ENCODE measurements around the gene BMI1. TPM values are rescaled to one million over a fixed set of nuclear protein-coding genes. Genes with fewer than 3 reads are reported as not detected.
"Not testable (repeated sequence)": the region's sequence is repeated elsewhere in the genome, so short reads cannot be mapped to it uniquely, and the experiment has no call there.

Gene BMI1
- total and polyA plus RNA-seq, 2 donors (not counting 3 experiments of a cell fraction or from before 2014, with no cell fraction given): 12.0 to 25.1 TPM

- Histone ChIP-seq H4K20me1 (replicated peaks; ENCODE audit: control insufficient read depth, extremely low read depth, insufficient read depth, low read length) (no peaks in the 10 kb centered on the region), H3K4me3 (replicated peaks in 1 of 3; ENCODE audit: insufficient read depth in 1 of 3, low read depth in 1 of 3, low read length in 3 of 3) (no peak overlapping the region), H3K9ac (replicated peaks; ENCODE audit: extremely low read depth, insufficient read depth, low read length) (no peak overlapping the region), H2AFZ (ENCODE audit: low read depth, low read length) (no peak overlapping the region), H3K27ac (ENCODE audit: insufficient read depth, low read depth, low read length) (no peak overlapping the region), H3K4me2 (ENCODE audit: insufficient read depth, low read length) (no peak overlapping the region), H3K9me1 (replicated peaks; ENCODE audit: control insufficient read depth, extremely low read depth, insufficient read depth, low read length) (no peaks in the 10 kb centered on the region), H3K27me3 (ENCODE audit: control insufficient read depth in 2 of 2, insufficient read depth in 2 of 2, low read length in 2 of 2) (peaks cover 20 to 44% of the 10 kb centered on the region in 2 experiments), H3K4me1 (ENCODE audit: control insufficient read depth, extremely low read depth, insufficient read depth, low read length) (no peaks in the 10 kb centered on the region), H3K36me3 (ENCODE audit: control insufficient read depth in 2 of 2, extremely low read depth in 1 of 2, insufficient read depth in 2 of 2, low read length in 2 of 2) (no peaks in the 10 kb centered on the region), H3K9me3 (replicated peaks; ENCODE audit: control insufficient read depth, insufficient read depth, low read length) (no peaks in the 10 kb centered on the region), H3K79me2 (ENCODE audit: control insufficient read depth, insufficient read depth, low read length) (no peaks in the 10 kb centered on the region)
- dilution Hi-C loops (cut with MboI; ENCODE audit: extremely low pct_ligation_motif_present, low sequenced_read_pairs): no loop called here
- no peak for TF ChIP-seq FOS (IDR thresholded peaks at IDR 0.05; ENCODE audit: borderline replicate concordance, insufficient read depth, low read length)
- intact Hi-C loops (cut with micrococcal nuclease): no loop called here
- CTCF ChIA-PET: no interaction called here
- BruUV-seq (replicated peaks): no TSS peak
- no peak for FAIRE-seq
- no peak for DNase-seq (ENCODE audit: low read depth, low spot score)
- POLR2A ChIA-PET: no interaction called here
These were observed 30.3 kb downstream of the BMI1 start for GRCh38 chr10:22351131-22351703.

DNA sequence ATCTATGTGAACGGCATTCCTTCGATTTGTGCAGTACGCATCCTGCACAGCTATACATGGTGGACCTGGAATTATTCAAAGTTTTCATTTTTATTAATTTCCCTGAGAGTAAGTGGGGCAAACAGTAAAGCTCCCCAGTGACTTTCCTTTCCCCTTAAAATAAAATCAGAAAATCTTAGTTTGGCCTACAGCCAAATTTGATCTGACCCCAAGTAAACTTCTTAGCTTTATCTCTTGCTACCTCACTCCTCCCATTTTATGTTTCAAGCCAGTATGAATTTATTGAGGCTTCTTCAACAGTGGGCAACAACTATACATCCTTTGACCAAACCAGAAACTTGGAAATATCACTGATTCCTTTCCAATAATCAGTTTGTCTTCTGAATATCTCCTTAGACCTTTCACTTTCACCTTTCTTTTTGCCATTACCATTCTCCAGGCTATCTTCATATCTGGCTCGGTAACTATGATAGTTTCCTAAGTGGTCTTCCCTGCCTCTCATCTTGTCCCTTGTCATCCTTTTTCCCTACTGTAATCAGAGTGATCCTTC lies 35.5 kb downstream of the BMI1 start:
- H3K9me3 ChIP-seq (replicated peaks; ENCODE audit: control insufficient read depth, insufficient read depth, low read length): no peaks in the 10 kb centered on the region
- intact Hi-C loops (cut with micrococcal nuclease): no loop called here
- no peak overlapping the region for H3K9ac ChIP-seq (replicated peaks; ENCODE audit: extremely low read depth, insufficient read depth, low read length)
- dilution Hi-C loops (cut with MboI; ENCODE audit: extremely low pct_ligation_motif_present, low sequenced_read_pairs): no loop called here
- H3K4me2 ChIP-seq (ENCODE audit: insufficient read depth, low read length): no peak overlapping the region
- peaks cover 4 to 5% of the 10 kb centered on the region in 2 experiments for H3K27me3 ChIP-seq (ENCODE audit: control insufficient read depth in 2 of 2, insufficient read depth in 2 of 2, low read length in 2 of 2)
- BruUV-seq (replicated peaks): no TSS peak
- H3K4me3 ChIP-seq (replicated peaks in 1 of 3; ENCODE audit: insufficient read depth in 1 of 3, low read depth in 1 of 3, low read length in 3 of 3): no peak overlapping the region
- H3K79me2 ChIP-seq (ENCODE audit: control insufficient read depth, insufficient read depth, low read length): no peaks in the 10 kb centered on the region
- TF ChIP-seq POLR2A (IDR thresholded peaks at IDR 0.05; ENCODE audit: low read depth, low read length) (no peak), GATA2 (IDR thresholded peaks at IDR 0.05; ENCODE audit: insufficient read depth, insufficient read length, low read depth, low read length) (no peak), EZH2 (IDR thresholded peaks at IDR 0.05; ENCODE audit: borderline replicate concordance, low read depth, low read length, severe bottlenecking) (no peak)
- ChIA-PET CTCF (interaction anchor here (1.0 kb wide), 1 partner anchor 22 kb away, joined by 3 read pairs; no protein-coding TSS in a partner anchor), POLR2A (no interaction called here)
- no peaks in the 10 kb centered on the region for H3K9me1 ChIP-seq (replicated peaks; ENCODE audit: control insufficient read depth, extremely low read depth, insufficient read depth, low read length)
- H3K27ac ChIP-seq (ENCODE audit: insufficient read depth, low read depth, low read length): no peak overlapping the region
- no peaks in the 10 kb centered on the region for H3K4me1 ChIP-seq (ENCODE audit: control insufficient read depth, extremely low read depth, insufficient read depth, low read length)
- no peaks in the 10 kb centered on the region for H3K36me3 ChIP-seq (ENCODE audit: control insufficient read depth in 2 of 2, extremely low read depth in 1 of 2, insufficient read depth in 2 of 2, low read length in 2 of 2)
- no peak overlapping the region for H2AFZ ChIP-seq (ENCODE audit: low read depth, low read length)
- no peak for DNase-seq (ENCODE audit: low read depth, low spot score)
- FAIRE-seq: no peak
- no peaks in the 10 kb centered on the region for H4K20me1 ChIP-seq (replicated peaks; ENCODE audit: control insufficient read depth, extremely low read depth, insufficient read depth, low read length)

GRCh38 chr10:22357770-22358169 lies 36.9 kb downstream of the BMI1 start:
- BruUV-seq (replicated peaks); H3K4me3 ChIP-seq (replicated peaks in 1 of 3; ENCODE audit: insufficient read depth in 1 of 3, low read depth in 1 of 3, low read length in 3 of 3); DNase-seq (ENCODE audit: low read depth, low spot score); H3K36me3 ChIP-seq (ENCODE audit: control insufficient read depth in 2 of 2, extremely low read depth in 1 of 2, insufficient read depth in 2 of 2, low read length in 2 of 2); H2AFZ ChIP-seq (ENCODE audit: low read depth, low read length); intact Hi-C loops (cut with micrococcal nuclease); H3K27me3 ChIP-seq (ENCODE audit: control insufficient read depth in 2 of 2, insufficient read depth in 2 of 2, low read length in 2 of 2); H3K9me3 ChIP-seq (replicated peaks; ENCODE audit: control insufficient read depth, insufficient read depth, low read length); H3K4me1 ChIP-seq (ENCODE audit: control insufficient read depth, extremely low read depth, insufficient read depth, low read length); CTCF ChIA-PET; H3K27ac ChIP-seq (ENCODE audit: insufficient read depth, low read depth, low read length); H4K20me1 ChIP-seq (replicated peaks; ENCODE audit: control insufficient read depth, extremely low read depth, insufficient read depth, low read length); H3K9me1 ChIP-seq (replicated peaks; ENCODE audit: control insufficient read depth, extremely low read depth, insufficient read depth, low read length); dilution Hi-C loops (cut with MboI; ENCODE audit: extremely low pct_ligation_motif_present, low sequenced_read_pairs); POLR2A ChIA-PET; FAIRE-seq; H3K9ac ChIP-seq (replicated peaks; ENCODE audit: extremely low read depth, insufficient read depth, low read length); H3K79me2 ChIP-seq (ENCODE audit: control insufficient read depth, insufficient read depth, low read length); H3K4me2 ChIP-seq (ENCODE audit: insufficient read depth, low read length): not testable (repeated sequence)

Data from endothelial cell of umbilical vein (primary cell).